Right hindlimb (tissue), 1 donor: Measurements from ENCODE around the gene SLC4A4.
"Not testable (repeated sequence)": the region's sequence is repeated elsewhere in the genome, so short reads cannot be mapped to it uniquely, and the experiment has no call there.

Experiments used
- DNase-seq: peaks from one replicate; pipeline ENCODE4 v3.0.0-alpha.2; 2018

The SLC4A4 gene

GRCh38 chr4:71361476-71361875 lies 22.7 kb downstream of the SLC4A4 start:
- no peak for DNase-seq

- peak; percentile 49 for DNase-seq
These were observed 27.9 kb downstream of the SLC4A4 start for GRCh38 chr4:71366766-71367165.

- DNase-seq = no peak
These were observed 28.7 kb downstream of the SLC4A4 start for GRCh38 chr4:71367546-71367945.

GRCh38 chr4:71368906-71369305 lies 30.1 kb downstream of the SLC4A4 start:
- DNase-seq = no peak

- no peak for DNase-seq
These were observed 30.7 kb downstream of the SLC4A4 start for GRCh38 chr4:71369536-71369935.

- DNase-seq = no peak
These were observed 36.7 kb downstream of the SLC4A4 start for GRCh38 chr4:71375494-71375893.

GRCh38 chr4:71377561-71377960 lies 38.7 kb downstream of the SLC4A4 start:
- no peak for DNase-seq

GRCh38 chr4:71379126-71379525 lies 40.3 kb downstream of the SLC4A4 start:
- no peak for DNase-seq

- DNase-seq = no peak
These were observed 42.0 kb downstream of the SLC4A4 start for GRCh38 chr4:71380788-71381187.

GRCh38 chr4:71382125-71382899 lies 43.5 kb downstream of the SLC4A4 start:
- no peak for DNase-seq

GRCh38 chr4:71382900-71383560 lies 44.2 kb downstream of the SLC4A4 start:
- no peak for DNase-seq

GRCh38 chr4:71383984-71384383 lies 45.2 kb downstream of the SLC4A4 start:
- DNase-seq = no peak

- DNase-seq = peak; percentile 70
These were observed 50.5 kb downstream of the SLC4A4 start for GRCh38 chr4:71389149-71389827.

GRCh38 chr4:71392109-71392508 lies 53.3 kb downstream of the SLC4A4 start:
- no peak for DNase-seq

- DNase-seq = no peak
These were observed 57.6 kb downstream of the SLC4A4 start for GRCh38 chr4:71396382-71396781.

- DNase-seq = no peak
These were observed 62.0 kb downstream of the SLC4A4 start for GRCh38 chr4:71400810-71401209.

- no peak for DNase-seq
These were observed 63.8 kb downstream of the SLC4A4 start for GRCh38 chr4:71402616-71403015.

- no peak for DNase-seq
These were observed 65.2 kb downstream of the SLC4A4 start for GRCh38 chr4:71404049-71404448.

- no peak for DNase-seq
These were observed 67.0 kb downstream of the SLC4A4 start for GRCh38 chr4:71405791-71406190.

GRCh38 chr4:71406459-71406963 lies 67.7 kb downstream of the SLC4A4 start:
- DNase-seq = no peak

GRCh38 chr4:71408961-71409360 lies 70.1 kb downstream of the SLC4A4 start:
- DNase-seq = not testable (repeated sequence)

- no peak for DNase-seq
These were observed 73.2 kb downstream of the SLC4A4 start for GRCh38 chr4:71411981-71412380.

- no peak for DNase-seq
These were observed 76.7 kb downstream of the SLC4A4 start for GRCh38 chr4:71415491-71415890.

GRCh38 chr4:71417150-71417549 lies 78.3 kb downstream of the SLC4A4 start:
- DNase-seq = no peak
